H1 (cell line): ENCODE measurements around the gene AP1S1. TPM values are rescaled to one million over a fixed set of nuclear protein-coding genes. Genes with fewer than 3 reads are reported as not detected.
A peak's percentile ranks its signal among the peaks of the same experiment; 100 is the strongest.

Experiments
- CTCF ChIA-PET: fragments of 300-600 bp; sonication (Branson Sonifier 250); formaldehyde crosslinking; loops from one replicate; lab custom pipeline; 2021; ENCODE audit not compliant: partially characterized antibody; lab: Charles Lee
- POLR2A ChIA-PET: fragments of 300-600 bp; sonication (Branson Sonifier 250); formaldehyde crosslinking; loops from one replicate; lab custom pipeline; 2021; ENCODE audit warnings: inconsistent platforms; ENCODE audit not compliant: partially characterized antibody; lab: Charles Lee
- DNase-seq, 2 experiments: peaks; one replicate each; pipeline versions ENCODE4 v3.0.0 to v3.0.0-alpha.2; 2010 to 2022; ENCODE audit warnings: low spot score in 2 of 2, low read depth in 1 of 2, mixed read lengths in 1 of 2
- FAIRE-seq: peaks from 2 replicates; lab custom pipeline; 2011; peaks lifted over from hg19 to GRCh38; lab: Jason Lieb, UNC
- H2AFZ ChIP-seq: 2 replicates; pipeline ENCODE4 v1.8.1; 2012; ENCODE audit warnings: low read length, inconsistent platforms
- H2AK5ac ChIP-seq: 2 replicates; pipeline ENCODE4 v1.6.1; 2013; ENCODE audit warnings: low read depth, low read length
- H2BK120ac ChIP-seq: replicated peaks from 2 replicates; pipeline ENCODE3; 2013; ENCODE audit warnings: low read depth, low read length, inconsistent platforms
- H2BK12ac ChIP-seq: 2 replicates; pipeline ENCODE4 v1.6.1; 2013; ENCODE audit warnings: low read depth, low read length
- H2BK15ac ChIP-seq: 2 replicates; pipeline ENCODE4 v1.6.1; 2013; ENCODE audit warnings: low read length
- H2BK20ac ChIP-seq: 2 replicates; pipeline ENCODE4 v1.6.1; 2013; ENCODE audit warnings: low read length
- H2BK5ac ChIP-seq: 2 replicates; pipeline ENCODE4 v1.6.1; 2013; ENCODE audit warnings: low read depth, low read length
- H3K14ac ChIP-seq: 2 replicates; pipeline ENCODE4 v1.6.1; 2013; ENCODE audit warnings: inconsistent platforms; ENCODE audit not compliant: insufficient read length
- H3K18ac ChIP-seq: 2 replicates; pipeline ENCODE4 v1.6.1; 2013; ENCODE audit warnings: low read length; ENCODE audit errors: extremely low read depth
- H3K23ac ChIP-seq: 2 replicates; pipeline ENCODE4 v1.6.1; 2013; ENCODE audit warnings: inconsistent platforms; ENCODE audit not compliant: insufficient read length
- H3K23me2 ChIP-seq: 2 replicates; pipeline ENCODE4 v1.6.1; 2013; ENCODE audit warnings: low read depth, low read length
- H3K27ac ChIP-seq: 2 replicates; pipeline ENCODE4 v1.6.1; 2011; ENCODE audit warnings: low read depth, low read length, inconsistent platforms
- H3K27me3 ChIP-seq, 4 experiments: replicated peaks in 1 of 4; 1 replicate in 1 of 4; 2 replicates in 3 of 4; pipeline versions ENCODE4 v1.6.1 to v1.8.1; 2011 to 2013; ENCODE audit warnings: low read length in 3 of 4, mild to moderate bottlenecking in 3 of 4, inconsistent platforms in 2 of 4, mixed read lengths in 2 of 4, moderate library complexity in 1 of 4; ENCODE audit not compliant: control insufficient read depth in 3 of 4, insufficient read depth in 3 of 4; ENCODE audit errors: extremely low read depth in 1 of 4
- H3K36me3 ChIP-seq, 4 experiments: 2 replicates each; pipeline versions ENCODE4 v1.6.1 to v1.8.1; 2011 to 2013; ENCODE audit warnings: mild to moderate bottlenecking in 4 of 4, low read length in 3 of 4, moderate library complexity in 2 of 4, control low read depth in 1 of 4, inconsistent platforms in 1 of 4; ENCODE audit not compliant: insufficient read depth in 4 of 4, control insufficient read depth in 2 of 4
- H3K4ac ChIP-seq: replicated peaks from 2 replicates; pipeline ENCODE3; 2013; ENCODE audit warnings: low read length, low read depth, mixed read lengths, inconsistent platforms; ENCODE audit not compliant: insufficient read length
- H3K4me1 ChIP-seq, 4 experiments: replicated peaks in 1 of 4; 1 replicate in 1 of 4; 2 replicates in 3 of 4; pipeline versions ENCODE4 v1.6.1 to v1.8.1; 2011 to 2013; ENCODE audit warnings: low read length in 3 of 4, inconsistent platforms in 2 of 4, mixed read lengths in 1 of 4; ENCODE audit not compliant: insufficient read depth in 4 of 4, control insufficient read depth in 3 of 4
- H3K4me2 ChIP-seq, 2 experiments: 2 replicates each; pipeline versions ENCODE4 v1.6.1 to v1.8.1; 2011 to 2013; ENCODE audit warnings: low read depth in 2 of 2, low read length in 2 of 2, control low read depth in 1 of 2, inconsistent platforms in 1 of 2, mild to moderate bottlenecking in 1 of 2; ENCODE audit not compliant: insufficient read depth in 1 of 2
- H3K4me3 ChIP-seq, 4 experiments: fragments of 200-600, 300-600 bp in 1 of 4; sonication (generic), shearing (Covaris generic), sonication (Bioruptor Twin) in 1 of 4; 2 replicates each; pipeline versions ENCODE4 v1.5.1 to v1.8.1; 2011 to 2016; ENCODE audit warnings: low read length in 4 of 4, low read depth in 3 of 4, control low read depth in 2 of 4, inconsistent platforms in 2 of 4, mild to moderate bottlenecking in 2 of 4, mixed read lengths in 1 of 4, moderate library complexity in 1 of 4; ENCODE audit not compliant: insufficient read depth in 2 of 4; ENCODE audit errors: extremely low read depth in 1 of 4
- H3K56ac ChIP-seq: replicated peaks from 2 replicates; pipeline ENCODE3; 2013; ENCODE audit warnings: low read depth, mild to moderate bottlenecking, mixed read lengths, low read length, inconsistent platforms; ENCODE audit not compliant: insufficient read length
- H3K79me1 ChIP-seq: 2 replicates; pipeline ENCODE4 v1.6.1; 2013; ENCODE audit warnings: low read depth, low read length, control low read depth
- H3K79me2 ChIP-seq, 2 experiments: 2 replicates each; pipeline versions ENCODE4 v1.6.1 to v1.8.1; 2012 to 2013; ENCODE audit warnings: low read length in 2 of 2, mild to moderate bottlenecking in 2 of 2, inconsistent platforms in 1 of 2; ENCODE audit not compliant: insufficient read depth in 2 of 2, control insufficient read depth in 1 of 2
- H3K9ac ChIP-seq, 4 experiments: replicated peaks in 1 of 4; 1 replicate in 1 of 4; 2 replicates in 3 of 4; pipeline versions ENCODE4 v1.6.1 to v1.8.1; 2011 to 2013; ENCODE audit warnings: low read depth in 3 of 4, low read length in 3 of 4, control low read depth in 2 of 4, mild to moderate bottlenecking in 2 of 4, moderate library complexity in 2 of 4, inconsistent platforms in 1 of 4; ENCODE audit errors: extremely low read depth in 1 of 4
- H3K9me3 ChIP-seq, 2 experiments: 2 replicates each; pipeline versions ENCODE4 v1.6.1 to v1.8.1; 2012 to 2013; ENCODE audit warnings: mild to moderate bottlenecking in 2 of 2, moderate library complexity in 2 of 2, control low read depth in 1 of 2, inconsistent platforms in 1 of 2, low read depth in 1 of 2, low read length in 1 of 2, mixed read lengths in 1 of 2; ENCODE audit not compliant: insufficient read depth in 2 of 2
- H4K20me1 ChIP-seq, 2 experiments: replicated peaks in 1 of 2; 2 replicates each; pipeline versions ENCODE3 to v1.8.1; 2011 to 2013; ENCODE audit warnings: inconsistent platforms in 2 of 2, low read length in 2 of 2, mild to moderate bottlenecking in 1 of 2; ENCODE audit not compliant: insufficient read depth in 2 of 2, control insufficient read depth in 1 of 2
- H4K5ac ChIP-seq: 2 replicates; pipeline ENCODE4 v1.6.1; 2013; ENCODE audit warnings: low read length, low read depth, mixed read lengths, inconsistent platforms; ENCODE audit not compliant: insufficient read length
- H4K8ac ChIP-seq: 2 replicates; pipeline ENCODE4 v1.8.0; 2013; ENCODE audit warnings: mild to moderate bottlenecking, moderate library complexity, low read length, inconsistent platforms; ENCODE audit not compliant: insufficient read depth; ENCODE audit errors: extremely low read depth
- H4K91ac ChIP-seq: replicated peaks from 2 replicates; pipeline ENCODE3; 2013; ENCODE audit warnings: low read length, mixed read lengths, inconsistent platforms; ENCODE audit not compliant: insufficient read length
- ASH2L ChIP-seq: fragments of 200-600, 300-600 bp; sonication (generic); IDR thresholded peaks from one replicate; pipeline ENCODE4 v1.7.1; 2017; ENCODE audit warnings: low read length
- BACH1 ChIP-seq: IDR thresholded peaks from 2 replicates; pipeline ENCODE4 v1.6.1; 2012; ENCODE audit warnings: low read length, improper control_type of control experiment
- HDAC6 ChIP-seq: IDR thresholded peaks from one replicate; pipeline ENCODE4 v1.7.1; 2012; ENCODE audit warnings: low read depth, mild to moderate bottlenecking, inconsistent platforms, low read length, moderate library complexity
- KDM4A ChIP-seq: IDR thresholded peaks from one replicate; pipeline ENCODE4 v1.7.1; 2012; ENCODE audit warnings: low read depth, mild to moderate bottlenecking, moderate library complexity, low read length, inconsistent platforms; ENCODE audit not compliant: severe bottlenecking
- NANOG ChIP-seq: IDR thresholded peaks from 2 replicates; pipeline ENCODE4 v1.6.1; 2011; ENCODE audit warnings: low read length, low read depth, mild to moderate bottlenecking, inconsistent platforms; ENCODE audit not compliant: insufficient read depth, poor library complexity, severe bottlenecking
- RAD21 ChIP-seq, 2 experiments: IDR thresholded peaks in 1 of 2; conservative IDR thresholded peaks in 1 of 2; 2 replicates each; pipeline ENCODE4 v1.6.1; 2011; ENCODE audit warnings: low read depth in 2 of 2, low read length in 2 of 2, improper control_type of control experiment in 1 of 2, inconsistent platforms in 1 of 2, mild to moderate bottlenecking in 1 of 2, moderate library complexity in 1 of 2
- RBBP5 ChIP-seq: IDR thresholded peaks from 2 replicates; pipeline ENCODE4 v1.7.1; 2012; ENCODE audit warnings: low read depth, mild to moderate bottlenecking, inconsistent platforms, low read length, moderate library complexity, borderline replicate concordance
- SP4 ChIP-seq: IDR thresholded peaks from 2 replicates; pipeline ENCODE4 v1.6.1; 2012; ENCODE audit warnings: low read length, inconsistent platforms
- TAF7 ChIP-seq: optimal IDR thresholded peaks from 2 replicates; pipeline ENCODE3; 2011; ENCODE audit warnings: low read depth, mild to moderate bottlenecking, inconsistent platforms, low read length, moderate library complexity, borderline replicate concordance
- WGBS, 2 experiments: shearing (Covaris generic) in 1 of 2; methylation state at CpG; one replicate each; pipeline versions ENCODE4 v1.1.6 to v1.1.7; 2013 to 2015; ENCODE audit warnings: low lambda C conversion rate in 2 of 2, mixed read lengths in 2 of 2, inconsistent platforms in 1 of 2, low coverage in 1 of 2, missing lambda C conversion rate in 1 of 2; ENCODE audit not compliant: insufficient replicate concordance in 2 of 2, insufficient coverage in 1 of 2, insufficient read length in 1 of 2; ENCODE audit errors: extremely low coverage in 1 of 2, missing lambda C conversion rate in 1 of 2; 5-methylcytosine and 5-hydroxymethylcytosine counted together
- polyA plus RNA-seq, 7 experiments: library from polyadenylated mRNA; depleted of rRNA in 3 of 7; stranded (reverse) in 5 of 7; unstranded in 2 of 7; fragments of >200 nt in 5 of 7; fragments of 200-250 nt in 2 of 7; gene quantifications; 1 replicate in 5 of 7; 2 replicates in 1 of 7; 4 replicates in 1 of 7; pipeline versions ENCODE4 v1.2.1 to v1.2.3, GENCODE V29; 2011 to 2013; ENCODE audit warnings: missing spikeins in 2 of 7, mixed read lengths in 2 of 7
- total RNA-seq: library from RNA; stranded (reverse); fragmentation: NEBNext Ultra II Directional; extraction: Animal tissue kit (Norgen Biotek cat#: 25700); gene quantifications from 2 replicates; pipeline ENCODE4 v1.2.1, GENCODE V29; 2021
- TF ChIP-seq, protein P1 (sequence below): IDR thresholded peaks from 2 replicates; pipeline ENCODE4 v1.6.1; 2012; ENCODE audit warnings: inconsistent platforms

AP1S1 gene
- total and polyA plus RNA-seq, 2 of the 8 experiments (the other 6 are each of a cell fraction or from before 2014, with no cell fraction given) = 56.1 to 59.3 TPM

DNA sequence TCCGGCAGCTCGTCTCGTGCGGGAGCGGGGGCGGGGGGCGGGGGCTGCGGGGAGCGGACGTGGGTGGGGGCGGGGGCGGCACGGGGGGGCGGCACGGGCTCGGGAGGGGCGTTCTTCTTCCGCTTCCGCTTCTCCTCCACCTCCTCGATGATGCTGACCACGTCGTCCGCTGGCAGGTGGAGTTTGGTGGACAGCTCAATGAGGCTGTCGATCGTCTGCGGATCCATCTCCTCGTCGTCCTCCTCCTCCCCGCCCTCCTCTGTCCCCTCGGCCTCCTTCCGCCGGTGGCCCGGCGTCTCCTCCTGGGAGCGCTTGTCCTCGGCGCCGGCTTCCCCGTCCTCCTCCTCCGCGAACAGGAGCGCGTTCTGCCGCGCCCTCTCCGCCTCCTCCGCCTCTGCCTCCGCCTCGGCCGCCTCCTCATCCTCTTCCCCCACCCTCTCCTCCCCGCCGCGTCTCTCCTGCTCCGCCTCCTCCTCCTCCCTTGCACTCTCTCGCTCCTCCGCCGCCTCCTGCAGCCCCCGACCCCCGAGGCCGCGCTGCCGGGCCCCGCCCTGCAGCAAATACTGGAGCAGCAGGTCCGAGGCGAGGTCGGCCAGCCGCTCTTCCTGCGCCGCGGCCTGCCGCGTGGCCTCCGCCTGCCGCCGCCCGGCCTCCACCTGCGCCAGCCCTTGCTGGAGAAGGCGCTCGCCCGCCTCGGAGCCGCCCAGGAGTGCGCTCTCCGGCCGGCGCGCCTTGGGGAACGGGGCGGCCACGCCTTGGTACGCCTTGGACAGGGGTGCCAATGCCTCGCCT is 9.2 kb downstream of the AP1S1 start:
- no peaks in the 10 kb centered on the region for H3K79me1 ChIP-seq
- H2BK5ac ChIP-seq = peak overlapping the region; percentile 75; the same call in 1 of the 2 replicates
- H4K91ac ChIP-seq = no peak overlapping the region
- H3K9ac ChIP-seq = peak overlapping the region in 1 of 4 experiments; percentile 41; a peak in 3 of 7 replicates
- H3K4ac ChIP-seq = no peak overlapping the region
- FAIRE-seq = no peak
- peak in 1 of 2 experiments; percentile 82 for DNase-seq
- no peak overlapping the region for H3K14ac ChIP-seq
- no peak overlapping the region for H2BK120ac ChIP-seq
- WGBS, 2 experiments = 5% methylated on average over 18 of the region's 92 CpGs; no CpG with 5 or more reads in 1 of the 2 experiments
- peaks cover 35% of the 10 kb centered on the region; the same call in 1 of the 2 replicates for H3K23me2 ChIP-seq
- CTCF ChIA-PET = interaction anchor here (0.9 to 5.7 kb wide), 6 partner anchors 7 to 26 kb away, joined by 3 to 46 read pairs (median 4); no protein-coding TSS in a partner anchor
- H3K27me3 ChIP-seq = peaks cover 5 to 51% (median 32%) of the 10 kb centered on the region in 4 experiments
- peak overlapping the region; percentile 44 to 90 for H3K4me2 ChIP-seq
- H2BK15ac ChIP-seq = no peak overlapping the region
- peaks cover 7% of the 10 kb centered on the region in 2 experiments for H4K20me1 ChIP-seq
- peak overlapping the region; percentile 4; the same call in 1 of the 2 replicates for H4K8ac ChIP-seq
- H3K4me1 ChIP-seq = peaks cover 14 to 54% (median 39%) of the 10 kb centered on the region in 4 experiments
- no peak overlapping the region for H2AFZ ChIP-seq
- no peak overlapping the region for H3K23ac ChIP-seq
- no peak overlapping the region for H4K5ac ChIP-seq
- H2BK20ac ChIP-seq = no peak overlapping the region
- H3K36me3 ChIP-seq = peaks cover 0 to 3% (median 0%) of the 10 kb centered on the region in 4 experiments; a peak in 1 of 8 replicates
- TF ChIP-seq KDM4A (peak; percentile 71), NANOG (no peak), ASH2L (peak; percentile 59), HDAC6 (no peak), TAF7 (peak; percentile 14), RAD21 (IDR thresholded peaks at IDR 0.05 in 1 of 2, conservative IDR thresholded peaks at IDR 0.05 in 1 of 2; ENCODE audit: low read depth in 2 of 2, low read length in 2 of 2) (no peak), RBBP5 (peak; percentile 11; the same call in 1 of the 2 replicates), SP4 (no peak), BACH1 (no peak)
- TF ChIP-seq, protein P1, sequence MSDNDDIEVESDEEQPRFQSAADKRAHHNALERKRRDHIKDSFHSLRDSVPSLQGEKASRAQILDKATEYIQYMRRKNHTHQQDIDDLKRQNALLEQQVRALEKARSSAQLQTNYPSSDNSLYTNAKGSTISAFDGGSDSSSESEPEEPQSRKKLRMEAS = peak; percentile 67
- no peak overlapping the region for H3K27ac ChIP-seq
- no peaks in the 10 kb centered on the region for H3K9me3 ChIP-seq
- H2AK5ac ChIP-seq = no peak overlapping the region
- H2BK12ac ChIP-seq = peak overlapping the region; percentile 10; the same call in 1 of the 2 replicates
- peak overlapping the region; percentile 46 to 74 (median 48) for H3K4me3 ChIP-seq
- peak overlapping the region; percentile 44 for H3K18ac ChIP-seq
- no peak overlapping the region for H3K56ac ChIP-seq
- H3K79me2 ChIP-seq = no peaks in the 10 kb centered on the region
- POLR2A ChIA-PET = interaction anchor here (0.8 to 2.6 kb wide), 12 partner anchors 8 to 130 kb away, joined by 3 to 20 read pairs (median 4); partner anchors contain the start of genes AP1S1 and ZNHIT1
